HG02970 (cell line): ENCODE data around the gene NODAL.
"Not testable (repeated sequence)": the region's sequence is repeated elsewhere in the genome, so short reads cannot be mapped to it uniquely, and the experiment has no call there.

Experiments used
- ATAC-seq: cut with Tn5 transposase; IDR thresholded peaks from one replicate; pipeline ENCODE4 v1.9.1; 2021; ENCODE audit warnings: mild to moderate bottlenecking, moderate library complexity, moderate number of reproducible peaks; ENCODE audit not compliant: unreplicated experiment, low FRiP score

Gene NODAL

DNA sequence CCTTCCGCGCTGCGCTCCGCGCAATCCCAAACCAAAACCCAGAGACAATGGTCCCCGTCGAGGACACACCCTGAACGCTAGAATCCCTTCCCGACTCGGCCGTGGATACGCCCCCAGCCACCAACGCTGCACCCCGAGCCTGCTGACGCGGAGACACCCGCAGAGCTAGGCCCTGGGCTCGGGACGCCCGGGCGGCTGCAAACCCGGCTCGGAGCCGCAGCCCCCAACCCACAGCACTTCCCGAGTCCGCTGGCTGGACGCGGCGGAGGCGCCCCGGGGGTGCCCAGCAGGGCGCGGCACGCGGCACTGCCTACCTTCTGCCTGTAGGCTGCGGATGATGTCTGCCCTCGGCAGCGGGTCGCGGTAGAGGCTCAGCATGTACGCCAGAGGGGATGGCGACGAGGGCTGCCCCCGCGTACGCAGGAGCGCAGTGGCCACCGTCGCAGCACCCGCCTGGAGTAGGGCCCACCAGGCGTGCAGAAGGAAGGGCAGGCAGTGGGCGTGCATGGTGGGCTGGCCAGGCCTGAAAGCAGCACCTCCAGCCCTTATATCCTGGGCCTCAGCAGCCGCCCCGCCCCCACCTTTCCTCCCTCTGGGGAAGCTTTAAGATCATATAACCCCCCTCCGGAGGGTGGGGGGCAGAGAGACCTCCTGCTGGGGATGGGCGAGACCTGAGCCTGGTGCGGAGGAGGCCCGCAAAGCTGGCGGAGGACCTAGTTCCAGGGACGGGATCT is at the start of gene NODAL:
Gene NODAL, minus strand, starts transcription at position 521 of the 734 bp plus-strand sequence. Its CDS starts 14 bp downstream, at position 507.
- ATAC-seq, result no peak

- ATAC-seq, result no peak
These were observed 48.7 kb upstream of the NODAL start for GRCh38 chr10:70490142-70490541.

DNA sequence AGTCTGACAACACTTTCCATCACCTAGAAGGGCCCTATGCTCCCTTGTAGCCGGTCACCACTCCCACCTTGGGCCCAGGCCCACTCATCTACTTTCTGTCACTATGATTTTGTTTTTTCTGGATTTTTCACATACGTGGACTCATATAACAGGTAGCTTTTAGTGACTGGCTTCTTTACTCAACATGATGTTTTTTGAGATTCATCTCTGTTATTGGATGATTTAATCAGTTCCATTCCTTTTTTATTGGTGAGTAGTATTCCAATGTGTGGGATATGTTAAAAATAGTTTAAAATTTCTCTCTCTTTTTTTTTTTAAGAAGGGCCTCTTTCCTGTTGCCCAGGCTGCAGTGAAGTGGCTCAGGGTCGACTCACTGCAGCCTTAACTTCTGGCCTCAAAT is 46.3 kb upstream of the NODAL start:
- ATAC-seq, result no peak

GRCh38 chr10:70483872-70484271 is 42.4 kb upstream of the NODAL start:
- ATAC-seq, result not testable (repeated sequence)

DNA sequence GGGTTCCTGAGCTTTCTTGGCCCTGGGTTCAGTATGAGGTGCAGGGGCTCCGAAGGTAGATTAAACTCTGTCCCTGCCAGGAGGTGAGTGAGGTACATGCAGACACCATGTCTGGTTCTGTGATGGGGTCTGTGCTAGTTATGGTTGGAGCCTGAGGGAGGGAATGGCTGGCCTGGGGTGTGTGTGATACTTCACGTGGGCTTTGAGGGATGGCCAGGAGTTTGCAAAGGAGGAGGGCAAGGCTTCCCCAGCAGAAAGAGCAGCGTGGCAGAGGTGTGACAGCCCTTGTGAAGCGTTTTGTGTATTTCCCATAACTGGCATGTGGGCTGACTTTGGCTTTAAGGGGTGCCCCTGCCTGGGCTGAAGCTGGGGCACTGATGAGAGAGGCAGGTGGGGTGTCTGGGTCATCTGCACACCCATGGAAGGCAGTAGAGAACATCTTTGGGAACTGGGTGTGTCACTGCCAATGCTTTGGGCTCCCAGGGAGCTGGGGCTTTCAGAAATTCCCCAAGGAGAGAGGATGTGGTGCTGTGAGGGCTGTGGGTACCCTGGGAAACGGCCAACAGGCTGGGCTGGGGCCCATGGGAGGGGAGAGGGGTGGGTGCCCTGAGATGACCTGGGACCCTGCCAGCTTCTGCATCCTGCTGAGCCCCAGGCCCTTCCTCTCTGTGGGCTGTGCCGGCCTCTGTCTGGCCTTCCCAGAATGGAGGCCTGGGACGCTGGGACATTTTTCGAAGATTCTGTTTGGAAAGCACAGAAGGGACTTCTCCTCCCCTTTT is 41.7 kb upstream of the NODAL start:
- ATAC-seq, result no peak

DNA sequence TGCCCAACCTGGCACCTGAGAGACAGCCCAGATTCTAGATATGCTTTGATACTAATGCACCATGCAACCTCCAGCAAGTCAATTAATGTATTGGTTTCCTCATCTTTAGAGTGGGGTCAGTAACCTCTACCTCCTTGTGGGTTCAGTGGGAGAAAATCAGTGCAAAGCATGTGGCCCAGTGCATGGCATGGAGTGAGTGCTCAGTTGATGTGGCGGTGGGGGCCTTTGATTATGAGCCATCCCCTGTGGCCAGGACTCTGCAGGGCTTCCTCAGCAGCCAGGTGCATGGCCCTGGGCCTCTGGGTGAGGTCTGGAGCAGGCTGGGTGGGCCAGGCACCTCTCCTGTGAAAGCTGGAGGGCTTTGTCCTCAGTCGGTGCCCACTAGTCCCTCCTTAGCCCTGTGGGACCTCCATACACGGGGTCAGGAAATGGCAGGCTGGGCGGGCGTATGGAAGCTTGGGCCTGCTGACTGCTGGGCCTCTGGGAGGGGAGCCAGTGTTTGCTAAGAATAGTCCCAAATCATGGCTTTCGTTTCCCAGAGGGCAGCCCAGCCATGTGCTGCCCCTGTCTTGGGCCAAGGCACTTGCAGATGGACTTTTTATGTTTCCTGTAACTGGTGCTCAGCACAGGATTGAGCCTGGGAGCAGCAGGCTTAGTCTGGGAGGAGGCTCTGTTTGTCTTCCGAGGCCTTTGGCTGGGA is 40.5 kb upstream of the NODAL start:
- no peak for ATAC-seq

GRCh38 chr10:70481105-70481504 is 39.6 kb upstream of the NODAL start:
- no peak for ATAC-seq

DNA sequence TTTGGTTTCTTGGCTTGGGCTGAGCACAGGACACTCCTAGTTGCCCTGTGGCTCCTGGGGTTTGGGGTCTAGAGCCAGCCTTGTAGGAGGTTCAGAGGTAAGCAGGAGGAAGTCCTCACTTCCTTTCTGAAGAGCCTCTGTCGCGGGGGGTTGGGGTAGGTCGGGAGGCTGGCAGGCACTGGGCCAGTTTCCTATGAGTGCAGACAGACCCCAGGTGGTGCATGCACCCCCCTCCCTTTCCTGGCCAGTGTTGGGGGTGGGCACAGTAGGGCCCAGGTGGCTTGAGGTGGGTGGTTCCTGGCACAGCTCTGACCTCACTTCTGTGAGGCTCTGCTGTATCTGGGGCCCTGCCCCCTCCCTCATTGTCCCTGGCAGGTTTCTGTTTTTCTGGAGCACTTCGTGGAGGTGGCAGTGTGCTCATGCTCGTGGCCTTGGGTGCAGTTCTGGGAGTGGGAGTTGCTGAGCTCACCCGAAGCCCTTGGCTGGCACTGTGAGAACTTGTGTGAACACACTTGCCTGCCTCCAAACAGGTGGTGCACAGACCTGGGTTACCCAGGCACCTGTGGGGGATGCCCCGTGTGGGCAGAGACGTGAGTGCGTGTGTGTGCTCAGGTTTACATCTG is 38.9 kb upstream of the NODAL start:
- ATAC-seq, result no peak

GRCh38 chr10:70479626-70480238 is 38.3 kb upstream of the NODAL start:
- ATAC-seq, result no peak

DNA sequence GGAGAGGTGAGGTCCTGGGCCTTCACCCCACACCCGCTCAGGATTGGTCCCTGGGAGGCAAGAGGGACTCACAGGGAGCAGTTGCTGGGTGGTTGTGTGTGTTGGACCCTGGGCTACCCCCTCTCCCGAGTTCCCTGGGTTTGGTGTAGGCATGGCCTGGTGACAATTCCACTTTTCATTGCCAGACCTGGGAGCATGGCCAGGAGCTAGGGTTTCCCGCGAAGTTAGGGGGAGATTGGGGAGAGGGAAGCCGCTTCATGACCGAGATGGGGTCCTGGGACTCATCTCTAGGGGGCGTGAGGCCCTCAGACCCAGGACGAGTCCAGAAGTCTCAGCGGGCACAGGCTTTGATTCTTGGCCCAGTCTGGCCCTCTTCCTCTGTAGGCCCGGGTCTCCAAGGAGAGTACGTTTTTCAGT is 37.7 kb upstream of the NODAL start:
- ATAC-seq, result no peak

DNA sequence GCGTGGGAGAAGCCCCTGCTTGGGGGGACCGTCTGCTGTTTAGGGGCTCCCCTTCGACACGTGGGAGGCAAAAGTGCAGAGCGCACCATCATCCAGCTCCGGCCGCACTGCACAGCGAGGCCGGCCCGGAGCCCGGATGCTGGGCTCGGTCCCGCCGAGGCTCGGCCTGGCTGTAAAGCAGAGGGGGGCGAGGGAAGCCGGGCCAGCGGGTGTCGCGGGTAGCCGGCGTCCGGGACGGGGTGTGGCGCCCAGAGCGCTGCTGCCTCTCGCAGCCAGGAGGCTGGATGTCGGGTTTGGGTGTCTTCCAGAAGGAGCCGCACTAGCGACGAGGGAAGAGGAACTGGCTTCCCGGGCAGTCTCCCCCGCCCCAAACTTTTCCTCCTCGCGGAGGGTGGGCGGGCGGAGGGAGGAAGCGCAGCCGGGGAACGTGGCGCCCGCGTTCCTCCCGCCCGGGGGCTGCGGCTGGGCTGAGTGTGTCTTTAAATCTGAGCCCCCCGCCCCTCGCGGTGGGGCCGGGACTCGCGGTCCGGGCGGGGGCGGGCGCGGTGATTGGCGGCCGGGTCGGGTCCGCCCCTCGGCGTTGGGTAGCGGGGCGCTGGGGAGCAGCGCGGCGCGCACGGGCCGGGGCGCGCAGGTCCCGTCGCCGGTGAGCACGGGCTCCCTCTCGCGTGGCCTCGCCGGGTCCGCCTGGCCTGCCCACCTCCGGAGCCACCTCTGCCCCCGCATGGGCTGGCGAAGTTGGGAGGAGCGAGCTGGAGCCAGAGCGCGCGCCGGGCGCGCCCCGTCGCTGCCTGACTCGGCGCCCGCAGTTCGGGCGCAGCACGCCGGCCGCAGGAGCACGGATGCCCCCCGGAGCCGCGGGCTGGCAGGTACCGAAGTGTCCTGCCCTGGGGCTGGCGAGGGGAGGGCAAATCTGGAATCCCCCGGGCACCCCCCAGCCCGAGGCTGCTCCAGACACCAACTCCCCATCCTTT is 37.0 kb upstream of the NODAL start, which contains the start of gene PALD1:
Gene PALD1, plus strand, starts transcription at position 577 of the 974 bp plus-strand sequence. CDS start 47,185 bp downstream, outside the sequence.
- no peak for ATAC-seq

- no peak for ATAC-seq
These were observed 36.2 kb upstream of the NODAL start for GRCh38 chr10:70477661-70478162.

DNA sequence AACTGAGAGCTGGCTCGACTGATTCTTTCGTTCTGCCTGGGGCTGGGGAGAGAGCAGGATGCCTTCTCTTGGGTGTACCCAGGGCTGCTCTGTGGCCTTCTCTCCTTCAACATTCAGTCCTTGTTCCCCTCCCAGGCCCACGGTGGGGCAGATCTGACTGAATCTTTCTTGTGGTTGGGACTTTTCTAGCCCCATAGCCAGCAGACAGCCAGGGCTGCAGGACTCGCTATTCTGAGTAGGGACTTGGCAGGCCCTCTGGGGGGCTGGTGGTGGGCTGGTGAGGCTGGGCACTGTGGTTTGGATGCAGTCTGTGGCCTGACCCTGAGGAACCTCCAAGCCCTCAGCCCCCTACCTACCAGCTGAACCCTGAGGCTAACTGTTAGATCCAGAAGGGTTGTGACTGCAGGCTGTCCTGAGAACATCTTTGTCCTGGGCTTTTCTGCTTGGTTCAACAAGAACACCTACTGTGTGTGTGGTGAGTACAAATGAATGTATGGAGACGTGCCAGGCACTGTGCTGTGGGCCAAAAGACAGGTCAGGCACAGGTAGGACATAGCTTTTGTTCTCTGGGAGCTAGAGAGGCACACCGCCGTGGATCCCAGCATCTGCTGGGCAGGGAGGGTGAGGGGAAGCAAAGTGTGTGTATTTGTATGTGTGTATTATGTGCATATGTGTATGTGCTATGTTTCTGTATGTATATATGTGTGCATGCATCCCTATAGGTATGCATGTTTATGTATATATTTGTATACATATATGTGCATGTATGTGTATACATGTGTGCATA is 35.0 kb upstream of the NODAL start:
- no peak for ATAC-seq

- ATAC-seq, result no peak
These were observed 34.2 kb upstream of the NODAL start for GRCh38 chr10:70475661-70476060.

DNA sequence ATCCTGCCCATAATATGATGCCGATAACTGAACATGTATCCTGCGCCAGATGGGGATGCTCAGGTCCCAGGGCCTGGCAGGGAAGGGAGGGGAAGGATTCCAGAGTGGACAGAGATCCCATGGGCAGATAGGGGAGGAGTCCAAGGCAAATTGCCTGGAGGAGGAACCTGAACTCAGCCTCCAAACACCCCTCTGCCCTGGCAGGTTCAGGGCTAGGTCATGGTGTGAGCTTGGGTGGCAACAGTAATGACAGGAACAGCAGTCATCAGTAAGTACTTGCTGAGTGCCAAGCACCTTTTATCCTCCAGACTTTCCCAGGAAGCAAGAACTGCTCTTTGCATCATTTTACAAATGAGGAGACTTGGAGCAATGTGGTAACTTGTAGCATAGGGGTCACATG is 33.3 kb upstream of the NODAL start:
- ATAC-seq, result no peak

DNA sequence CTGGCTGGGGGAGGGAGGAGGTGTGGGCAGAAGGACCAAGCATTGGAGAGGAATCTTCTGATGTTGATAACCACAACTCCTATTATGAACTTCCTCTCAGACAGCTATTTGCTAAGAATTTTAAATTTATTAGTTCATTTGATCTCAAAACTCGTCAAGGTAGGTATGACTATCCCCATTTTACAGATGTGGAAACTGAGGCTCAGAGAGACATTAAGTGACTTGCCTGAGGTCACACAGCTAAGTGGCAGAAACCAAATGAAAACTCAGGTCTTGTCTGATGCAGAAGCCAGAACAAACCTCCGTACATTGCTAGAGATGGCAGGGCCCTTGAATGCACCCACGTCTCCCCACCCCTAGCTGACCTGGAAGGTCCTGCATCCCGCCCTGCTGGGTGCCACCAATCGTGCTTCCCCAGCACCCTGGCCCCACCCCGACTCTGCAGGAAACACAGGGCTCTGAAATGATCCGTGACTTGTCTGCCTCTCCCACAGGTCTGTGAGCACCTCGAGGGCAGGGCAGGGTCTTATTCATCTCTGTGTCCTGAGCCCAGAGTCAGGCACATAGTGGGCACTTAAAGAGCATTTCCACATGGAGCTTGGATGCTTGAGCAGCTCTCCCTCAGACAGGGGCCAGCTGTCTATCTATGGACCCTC is 31.4 kb upstream of the NODAL start:
- no peak for ATAC-seq

- ATAC-seq, result no peak
These were observed 25.5 kb upstream of the NODAL start for GRCh38 chr10:70466951-70467350.

DNA sequence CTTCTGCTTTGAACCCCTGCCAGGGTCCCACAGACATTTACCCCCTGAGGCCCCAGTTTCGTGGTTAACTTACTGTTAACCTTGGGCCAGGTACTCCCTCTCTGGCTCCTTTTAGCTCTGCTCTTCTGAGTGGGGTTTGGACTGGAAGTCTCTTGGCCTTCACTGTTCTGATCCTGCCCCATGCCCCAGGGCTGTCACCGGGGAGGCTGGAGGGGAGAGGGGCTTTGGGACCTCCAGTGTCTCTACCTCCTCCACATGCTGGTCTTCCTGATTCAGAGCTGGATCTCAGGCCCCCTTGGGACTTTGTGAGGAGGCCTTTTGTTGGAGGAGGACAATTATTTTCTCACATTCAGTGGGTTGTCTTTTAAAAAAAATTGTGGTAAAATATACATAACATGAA is 24.4 kb upstream of the NODAL start:
- no peak for ATAC-seq
